NK-92 (cell line): Measurements from ENCODE around the gene ZNF524.
A peak's percentile ranks its signal among the peaks of the same experiment; 100 is the strongest.

Source experiments
- DNase-seq: peaks from one replicate; lab custom pipeline; 2025; ENCODE audit not compliant: unreplicated experiment; lab: John Stamatoyannopoulos, UW

Gene ZNF524

DNA sequence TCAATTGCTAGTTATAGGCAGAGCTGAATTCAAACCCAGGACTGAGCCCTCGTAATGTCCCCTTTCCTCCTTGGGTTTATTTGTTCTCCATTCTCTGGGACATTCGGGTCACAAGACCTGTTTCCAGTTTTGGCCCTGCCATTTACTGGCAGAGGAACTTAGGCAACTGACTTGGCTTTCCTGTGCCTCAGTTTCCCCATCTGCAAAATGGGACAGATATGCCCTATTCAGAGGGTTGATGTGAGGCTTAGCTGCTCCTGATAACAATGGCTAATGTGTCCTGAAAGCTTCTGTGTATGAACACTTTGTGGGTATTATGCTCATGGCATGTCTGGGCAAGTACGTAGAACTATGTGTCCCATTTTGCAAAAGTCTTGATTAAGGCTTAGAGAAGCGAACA, 996 bp downstream of the ZNF524 start:
- no peak for DNase-seq

DNA sequence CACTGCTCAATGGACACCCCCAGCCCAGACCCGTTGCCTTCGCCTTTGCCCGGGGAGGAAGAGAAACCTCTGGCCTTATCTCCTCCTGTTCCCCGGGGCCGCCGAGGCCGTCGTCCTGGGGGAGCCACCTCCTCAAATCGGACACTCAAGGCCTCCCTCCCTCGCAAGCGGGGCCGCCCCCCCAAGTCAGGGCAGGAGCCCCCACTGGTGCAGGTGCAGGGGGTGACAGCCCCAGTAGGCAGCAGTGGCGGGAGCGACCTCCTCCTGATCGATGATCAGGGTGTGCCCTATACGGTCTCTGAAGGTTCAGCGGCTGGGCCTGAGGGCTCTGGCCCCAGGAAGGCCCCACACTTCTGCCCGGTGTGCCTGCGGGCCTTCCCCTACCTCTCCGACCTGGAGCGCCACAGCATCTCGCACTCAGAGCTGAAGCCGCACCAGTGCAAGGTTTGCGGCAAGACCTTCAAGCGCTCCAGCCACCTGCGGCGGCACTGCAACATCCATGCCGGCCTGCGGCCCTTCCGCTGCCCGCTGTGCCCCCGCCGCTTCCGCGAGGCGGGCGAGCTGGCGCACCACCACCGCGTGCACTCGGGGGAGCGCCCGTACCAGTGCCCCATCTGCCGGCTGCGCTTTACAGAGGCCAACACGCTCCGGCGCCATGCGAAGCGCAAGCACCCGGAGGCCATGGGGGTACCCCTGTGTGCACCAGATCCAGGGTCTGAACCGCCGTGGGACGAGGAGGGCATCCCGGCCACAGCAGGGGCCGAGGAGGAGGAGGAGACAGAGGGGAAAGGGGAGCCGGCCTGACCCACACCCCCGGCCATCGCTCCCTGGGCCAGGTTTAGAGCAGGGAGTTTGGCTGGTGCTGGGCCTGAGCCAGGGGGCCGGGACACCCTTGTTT, 2.3 kb downstream of the ZNF524 start:
- no peak for DNase-seq

DNA sequence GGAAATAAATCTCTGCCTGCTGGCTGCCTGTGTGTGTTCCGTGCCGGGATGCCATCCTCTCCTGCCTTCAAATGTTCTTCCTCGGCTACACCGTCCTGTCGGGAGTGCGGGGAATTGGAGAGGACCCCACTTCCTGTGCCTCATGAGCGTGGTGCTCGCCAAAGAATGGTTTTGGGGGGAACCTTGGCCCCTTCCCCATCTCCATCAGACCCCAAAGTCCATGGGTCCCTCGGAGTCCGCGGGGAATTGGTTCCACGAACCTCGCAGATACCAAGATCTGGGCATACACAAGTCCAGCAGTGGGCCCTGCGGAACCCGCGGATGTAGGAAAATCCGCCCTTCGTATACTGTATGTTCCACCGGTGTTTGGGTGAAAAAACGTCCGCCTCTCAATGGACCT, 3.0 kb downstream of the ZNF524 start:
- DNase-seq, result no peak

DNA sequence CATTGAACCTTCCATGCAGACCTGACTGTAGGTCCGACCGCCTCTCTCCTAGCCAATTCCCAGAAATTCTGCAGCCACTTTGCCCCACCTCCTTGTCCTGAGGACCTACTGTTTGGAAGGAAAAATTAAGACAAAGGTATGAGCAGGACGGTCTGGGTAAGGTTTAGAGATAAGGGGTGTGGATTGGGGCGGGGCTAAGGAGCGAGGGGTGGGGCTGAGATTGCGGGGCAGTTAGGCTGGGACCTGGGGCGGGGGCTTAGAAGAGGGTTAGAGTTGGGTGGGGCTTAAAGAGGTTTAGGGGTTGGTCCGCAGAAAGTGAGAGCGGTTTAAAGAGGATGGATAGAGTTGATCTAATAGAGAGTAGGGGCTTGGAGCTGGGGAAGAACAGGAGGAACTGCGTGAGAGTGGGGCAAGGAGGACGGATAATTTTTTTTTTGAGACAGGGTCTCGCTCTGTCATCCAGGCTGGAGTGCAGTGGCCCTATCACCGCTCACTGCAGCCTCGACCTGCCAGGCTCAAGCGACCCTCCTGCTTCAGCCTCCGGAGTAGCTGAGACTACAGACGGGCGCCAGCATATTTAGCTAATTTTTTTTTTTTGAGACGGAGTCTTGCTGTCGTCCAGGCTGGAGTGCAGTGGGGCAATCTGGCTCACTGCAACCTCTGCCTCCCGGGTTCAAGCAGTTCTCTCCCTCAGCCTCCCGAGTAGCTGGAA, 3.6 kb downstream of the ZNF524 start:
- DNase-seq, result no peak

DNA sequence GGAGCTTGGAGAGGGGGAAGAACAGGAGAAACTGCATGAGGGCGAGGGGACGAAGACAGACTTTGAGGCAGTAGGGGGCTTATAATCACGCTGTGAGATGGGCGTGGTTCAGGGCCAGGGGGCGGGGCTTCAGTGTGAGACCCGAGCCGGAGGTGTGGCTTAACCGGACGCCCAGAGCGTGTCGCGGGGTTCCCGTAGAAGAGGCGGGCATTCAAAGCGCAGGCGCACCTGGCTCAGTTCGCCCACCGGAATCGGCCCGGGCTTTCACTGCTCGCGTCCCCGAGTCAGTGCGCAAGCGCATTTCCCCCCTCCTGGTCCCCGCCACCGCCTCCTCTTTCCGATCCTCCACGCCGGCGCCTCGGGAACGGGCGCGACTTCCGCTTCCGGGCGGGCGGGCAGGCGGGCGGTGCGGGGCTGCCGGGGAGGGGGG, 5.1 kb downstream of the ZNF524 start:
- DNase-seq, result peak; percentile 85

DNA sequence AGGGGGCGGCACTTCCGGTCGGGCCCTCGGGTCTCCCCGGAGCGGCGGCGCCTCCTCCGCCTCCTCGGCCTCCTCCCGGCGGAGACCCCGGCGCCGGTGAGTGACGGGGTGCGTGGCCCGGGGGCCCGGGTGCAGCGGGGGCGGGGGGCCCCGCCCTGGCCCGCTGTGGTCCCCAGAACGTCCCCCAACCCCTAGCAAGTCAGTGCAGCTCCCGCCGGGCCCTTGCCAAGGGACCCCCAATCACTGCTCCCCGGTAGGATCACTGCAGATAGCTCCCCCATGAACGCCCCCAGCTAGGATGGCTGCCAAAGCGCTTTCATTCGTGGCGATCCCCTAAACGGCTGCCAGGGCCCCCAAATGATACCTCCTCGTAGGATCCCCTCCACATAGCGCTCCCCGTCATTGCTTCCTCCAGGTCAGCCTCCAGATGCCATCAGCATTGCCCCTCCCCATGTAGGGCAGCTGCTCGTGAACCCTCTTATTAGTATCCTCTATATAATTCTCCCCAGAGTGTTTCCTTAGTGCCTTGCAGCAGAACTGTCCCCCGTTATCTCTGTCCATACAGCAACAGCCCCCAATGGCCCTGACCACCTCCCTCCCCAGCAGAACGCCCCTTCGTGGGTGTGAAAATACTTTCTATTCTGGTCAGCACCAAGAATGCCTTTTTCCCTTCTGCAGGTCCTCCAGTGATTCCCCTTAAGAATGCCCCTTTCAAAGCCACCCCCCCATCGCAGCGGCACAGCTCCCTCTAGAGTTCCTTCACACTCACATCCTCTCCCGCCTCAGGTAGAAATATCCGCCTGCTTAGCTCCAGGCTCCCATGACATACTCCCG, 5.8 kb downstream of the ZNF524 start, which contains the start of gene ZNF865:
Gene ZNF865 (plus strand): TSS at position 11 of the 834 bp plus-strand sequence. CDS start 7,972 bp downstream, outside the sequence.
- no peak for DNase-seq

DNA sequence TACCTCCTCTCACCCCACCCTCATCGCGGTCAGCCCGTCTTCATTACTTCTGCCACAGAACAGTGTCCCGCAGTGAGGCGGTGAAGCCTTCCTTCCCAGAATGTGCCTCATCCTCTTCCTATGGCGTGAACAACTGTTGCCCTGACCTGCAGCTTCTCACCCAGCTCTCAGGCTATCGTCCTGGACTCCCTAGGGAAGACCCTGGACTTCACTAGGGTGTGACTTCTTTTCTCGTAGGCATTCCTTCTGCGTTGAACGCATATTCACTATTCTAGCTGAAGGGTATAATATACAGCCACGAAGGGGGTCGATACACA, 6.3 kb downstream of the ZNF524 start:
- DNase-seq, result no peak

DNA sequence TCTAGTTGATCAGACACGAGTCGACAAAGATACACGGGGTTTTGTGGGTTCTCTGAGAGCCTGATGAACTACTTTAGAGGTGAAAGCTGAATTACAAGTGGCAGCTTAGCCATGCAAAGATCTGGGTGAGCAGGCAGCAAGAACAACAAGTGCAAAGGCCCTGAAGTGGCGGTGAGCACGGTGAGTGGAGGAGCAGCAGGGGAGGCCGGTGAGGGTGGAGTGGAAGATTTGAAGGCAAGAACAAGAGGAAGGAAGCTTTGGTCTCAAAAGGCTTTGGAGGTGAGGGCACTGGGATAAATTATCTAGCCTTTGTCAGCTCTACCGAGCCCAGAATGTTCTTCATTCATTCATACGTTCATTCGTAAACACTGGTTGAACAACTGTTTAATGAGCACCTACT, 6.7 kb downstream of the ZNF524 start:
- no peak for DNase-seq

DNA sequence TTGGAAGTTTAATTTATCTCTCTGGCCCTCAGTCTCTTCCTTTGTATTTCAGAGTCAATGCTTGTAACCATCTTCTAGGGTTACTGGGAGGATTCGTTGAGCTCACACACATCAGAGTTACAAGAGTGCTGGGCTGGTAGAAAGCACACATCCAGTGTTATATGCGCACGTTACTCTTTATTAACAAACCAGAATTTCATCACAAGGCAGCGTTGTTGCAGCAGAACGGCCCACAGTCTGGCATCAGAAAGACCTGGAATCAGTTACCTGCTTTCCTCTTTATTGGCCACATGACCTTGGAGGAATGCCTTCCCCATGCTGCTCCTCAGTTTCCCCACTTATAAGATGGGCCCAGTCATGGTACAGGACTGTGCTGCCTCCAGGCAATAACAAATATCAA, 9.2 kb downstream of the ZNF524 start:
- DNase-seq, result no peak

DNA sequence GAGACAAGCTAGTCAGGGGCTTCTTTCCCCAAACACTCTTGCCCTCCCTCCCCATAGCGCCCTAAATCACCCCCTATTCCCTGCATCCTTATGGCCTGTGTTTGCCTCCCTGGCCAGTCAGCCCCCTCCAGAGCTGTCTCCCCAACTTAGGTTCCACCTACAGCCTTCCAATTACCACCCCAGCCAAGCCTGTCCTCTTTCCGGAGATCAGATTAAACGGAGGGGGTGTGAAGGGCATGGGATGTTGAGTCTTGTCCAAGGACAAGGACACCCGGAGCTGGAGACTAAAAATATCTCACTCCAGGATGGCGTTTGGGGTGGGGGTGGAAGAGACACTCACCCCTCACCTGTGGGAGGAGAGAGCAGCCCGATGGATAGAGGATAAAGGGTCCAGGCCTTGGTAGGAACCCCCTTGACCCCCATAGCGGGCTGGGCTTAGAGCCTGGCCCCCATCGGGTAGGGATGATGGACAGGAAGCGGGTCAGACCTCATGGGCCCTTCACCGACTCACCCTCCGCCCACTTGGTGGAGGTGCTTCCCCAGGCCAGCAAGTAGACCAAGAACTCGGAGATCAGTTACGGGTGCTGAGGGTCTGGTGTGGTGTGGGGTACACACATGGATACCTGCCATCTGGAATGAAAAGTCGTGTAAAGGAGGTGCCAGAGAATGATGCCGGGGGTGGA, 11.4 kb downstream of the ZNF524 start:
- no peak for DNase-seq

DNA sequence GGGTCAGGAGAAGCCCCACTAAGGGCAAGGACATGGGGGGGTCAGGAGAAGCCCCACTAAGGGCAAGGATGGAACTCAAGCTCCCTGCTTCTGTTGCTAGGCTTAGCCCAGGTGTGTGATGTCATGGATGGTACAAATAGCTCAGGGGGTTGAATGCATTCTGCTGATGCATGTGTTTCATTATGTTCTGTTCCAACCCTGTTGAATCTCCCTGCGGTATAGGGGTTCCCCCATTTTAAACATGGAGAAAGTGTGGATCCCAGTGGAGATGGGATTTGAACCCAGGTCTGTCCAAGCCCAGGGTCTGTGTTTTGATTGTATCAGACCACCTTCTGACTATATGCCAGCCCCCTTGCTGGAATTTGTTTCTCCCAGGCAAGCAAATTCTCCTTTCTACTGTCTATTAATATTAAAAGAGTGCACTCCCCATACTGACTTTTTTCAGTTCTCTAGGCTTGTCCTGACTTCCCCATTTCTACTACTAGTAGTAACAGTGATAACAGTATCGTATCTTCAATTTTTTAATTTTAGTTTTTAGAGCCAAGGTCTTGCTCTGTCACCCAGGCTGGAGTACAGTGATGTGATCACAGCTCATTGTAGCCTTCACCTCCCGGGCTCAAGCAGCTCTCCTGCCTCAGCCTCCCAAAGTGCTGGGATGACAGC, 12.0 kb downstream of the ZNF524 start:
- DNase-seq, result no peak

DNA sequence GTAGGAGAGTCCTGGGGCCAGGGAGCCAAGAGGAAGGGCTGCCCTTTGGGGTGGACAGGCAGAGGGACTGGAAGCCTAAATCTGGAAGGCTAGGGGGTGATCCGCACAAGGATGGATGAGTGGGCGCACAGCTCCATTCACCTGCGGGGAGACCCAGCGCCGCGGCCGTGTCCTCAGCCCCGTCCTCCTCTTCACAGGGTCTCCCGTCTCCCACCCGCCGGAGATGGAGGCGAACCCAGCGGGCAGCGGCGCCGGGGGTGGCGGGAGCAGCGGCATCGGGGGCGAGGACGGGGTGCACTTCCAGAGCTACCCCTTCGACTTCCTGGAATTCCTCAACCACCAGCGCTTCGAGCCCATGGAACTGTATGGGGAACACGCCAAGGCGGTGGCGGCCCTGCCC, 13.3 kb downstream of the ZNF524 start:
- DNase-seq, result no peak

DNA sequence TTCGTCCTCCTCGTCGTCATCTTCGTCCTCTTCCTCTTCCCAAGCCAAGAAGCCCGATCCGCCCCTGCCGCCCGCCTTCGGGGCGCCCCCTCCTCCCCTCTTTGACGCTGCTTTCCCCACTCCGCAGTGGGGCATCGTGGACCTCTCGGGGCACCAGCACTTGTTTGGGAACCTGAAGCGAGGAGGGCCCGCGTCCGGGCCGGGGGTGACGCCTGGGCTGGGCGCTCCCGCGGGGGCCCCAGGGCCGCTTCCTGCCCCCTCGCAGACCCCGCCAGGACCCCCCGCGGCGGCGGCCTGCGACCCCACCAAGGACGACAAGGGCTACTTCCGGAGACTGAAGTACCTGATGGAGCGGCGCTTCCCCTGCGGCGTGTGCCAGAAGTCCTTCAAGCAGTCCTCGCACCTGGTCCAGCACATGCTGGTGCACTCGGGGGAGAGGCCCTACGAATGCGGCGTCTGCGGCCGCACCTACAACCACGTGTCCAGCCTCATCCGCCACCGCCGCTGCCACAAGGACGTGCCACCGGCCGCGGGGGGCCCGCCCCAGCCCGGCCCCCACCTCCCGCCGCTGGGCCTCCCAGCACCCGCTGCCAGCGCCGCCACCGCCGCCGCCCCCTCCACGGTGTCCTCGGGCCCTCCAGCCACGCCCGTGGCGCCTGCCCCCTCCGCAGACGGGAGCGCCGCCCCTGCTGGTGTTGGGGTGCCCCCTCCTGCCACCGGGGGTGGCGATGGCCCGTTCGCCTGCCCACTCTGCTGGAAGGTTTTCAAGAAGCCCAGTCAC, 14.0 kb downstream of the ZNF524 start:
- no peak for DNase-seq

DNA sequence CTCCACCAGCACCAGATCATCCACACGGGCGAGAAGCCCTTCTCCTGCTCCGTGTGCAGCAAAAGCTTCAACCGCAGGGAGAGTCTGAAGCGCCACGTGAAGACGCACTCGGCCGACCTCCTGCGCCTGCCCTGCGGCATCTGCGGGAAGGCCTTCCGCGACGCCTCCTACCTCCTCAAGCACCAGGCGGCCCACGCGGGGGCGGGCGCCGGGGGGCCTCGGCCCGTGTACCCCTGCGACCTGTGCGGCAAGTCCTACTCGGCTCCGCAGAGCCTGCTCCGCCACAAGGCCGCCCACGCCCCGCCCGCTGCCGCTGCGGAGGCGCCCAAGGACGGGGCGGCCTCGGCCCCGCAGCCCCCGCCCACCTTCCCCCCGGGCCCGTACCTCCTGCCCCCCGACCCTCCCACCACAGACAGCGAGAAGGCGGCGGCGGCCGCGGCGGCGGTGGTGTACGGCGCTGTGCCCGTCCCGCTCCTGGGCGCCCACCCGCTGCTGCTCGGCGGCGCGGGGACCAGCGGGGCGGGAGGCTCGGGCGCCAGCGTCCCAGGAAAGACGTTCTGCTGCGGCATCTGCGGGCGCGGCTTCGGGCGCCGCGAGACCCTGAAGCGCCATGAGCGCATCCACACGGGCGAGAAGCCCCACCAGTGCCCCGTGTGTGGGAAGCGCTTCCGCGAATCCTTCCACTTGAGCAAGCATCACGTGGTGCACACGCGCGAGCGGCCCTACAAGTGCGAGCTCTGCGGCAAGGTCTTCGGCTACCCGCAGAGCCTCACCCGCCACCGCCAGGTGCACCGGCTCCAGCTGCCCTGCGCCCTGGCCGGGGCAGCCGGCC, 14.8 kb downstream of the ZNF524 start:
- no peak for DNase-seq

DNA sequence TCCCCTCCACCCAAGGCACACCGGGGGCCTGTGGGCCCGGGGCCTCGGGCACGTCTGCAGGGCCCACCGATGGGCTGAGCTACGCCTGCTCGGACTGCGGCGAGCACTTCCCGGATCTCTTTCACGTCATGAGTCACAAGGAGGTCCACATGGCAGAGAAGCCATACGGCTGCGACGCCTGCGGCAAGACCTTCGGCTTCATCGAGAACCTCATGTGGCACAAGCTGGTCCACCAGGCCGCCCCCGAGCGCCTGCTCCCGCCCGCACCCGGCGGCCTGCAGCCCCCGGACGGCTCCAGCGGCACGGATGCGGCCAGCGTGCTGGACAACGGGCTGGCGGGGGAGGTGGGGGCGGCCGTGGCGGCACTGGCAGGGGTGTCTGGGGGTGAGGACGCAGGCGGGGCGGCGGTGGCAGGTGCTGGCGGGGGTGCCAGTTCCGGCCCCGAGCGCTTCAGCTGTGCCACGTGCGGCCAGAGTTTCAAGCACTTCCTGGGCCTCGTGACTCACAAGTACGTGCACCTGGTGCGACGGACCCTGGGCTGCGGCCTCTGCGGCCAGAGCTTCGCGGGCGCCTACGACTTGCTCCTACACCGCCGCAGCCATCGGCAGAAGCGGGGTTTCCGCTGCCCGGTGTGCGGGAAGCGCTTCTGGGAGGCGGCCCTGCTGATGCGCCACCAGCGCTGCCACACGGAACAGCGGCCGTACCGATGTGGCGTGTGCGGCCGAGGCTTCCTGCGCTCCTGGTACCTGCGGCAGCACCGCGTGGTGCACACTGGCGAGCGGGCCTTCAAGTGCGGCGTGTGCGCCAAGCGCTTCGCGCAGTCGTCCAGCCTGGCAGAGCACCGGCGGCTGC, 15.7 kb downstream of the ZNF524 start:
- no peak for DNase-seq

DNA sequence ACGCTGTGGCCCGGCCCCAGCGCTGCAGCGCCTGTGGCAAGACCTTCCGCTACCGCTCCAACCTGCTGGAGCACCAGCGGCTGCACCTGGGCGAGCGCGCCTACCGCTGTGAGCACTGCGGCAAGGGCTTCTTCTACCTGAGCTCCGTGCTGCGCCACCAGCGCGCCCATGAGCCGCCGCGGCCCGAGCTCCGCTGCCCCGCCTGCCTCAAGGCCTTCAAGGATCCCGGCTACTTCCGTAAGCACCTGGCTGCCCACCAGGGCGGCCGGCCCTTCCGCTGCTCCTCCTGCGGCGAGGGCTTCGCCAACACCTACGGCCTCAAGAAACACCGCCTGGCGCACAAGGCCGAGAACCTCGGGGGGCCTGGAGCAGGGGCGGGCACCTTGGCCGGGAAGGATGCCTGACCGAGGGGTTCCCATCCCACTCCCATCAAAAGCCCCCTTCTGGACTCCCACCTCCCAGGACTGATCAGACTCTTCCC, 16.3 kb downstream of the ZNF524 start:
- DNase-seq, result no peak

DNA sequence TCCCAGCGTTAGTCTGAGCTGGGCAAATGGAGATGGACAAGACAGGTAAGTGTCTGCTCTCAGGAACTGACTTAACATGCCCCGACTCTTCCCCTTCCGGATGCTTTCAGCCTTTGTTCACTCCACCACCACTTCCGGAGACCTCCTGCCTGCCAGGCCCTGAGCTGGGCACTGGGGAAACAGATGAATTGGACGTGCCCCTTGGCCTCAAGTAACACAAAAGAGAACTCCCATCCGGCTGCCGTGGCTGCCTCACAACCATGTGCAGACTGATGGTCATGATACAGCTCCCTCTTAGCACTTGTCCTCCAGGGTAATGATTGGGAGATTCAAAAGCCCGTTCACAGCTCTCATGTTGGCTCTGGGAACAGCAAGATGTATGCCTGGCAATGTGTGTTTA, 17.3 kb downstream of the ZNF524 start:
- no peak for DNase-seq

DNA sequence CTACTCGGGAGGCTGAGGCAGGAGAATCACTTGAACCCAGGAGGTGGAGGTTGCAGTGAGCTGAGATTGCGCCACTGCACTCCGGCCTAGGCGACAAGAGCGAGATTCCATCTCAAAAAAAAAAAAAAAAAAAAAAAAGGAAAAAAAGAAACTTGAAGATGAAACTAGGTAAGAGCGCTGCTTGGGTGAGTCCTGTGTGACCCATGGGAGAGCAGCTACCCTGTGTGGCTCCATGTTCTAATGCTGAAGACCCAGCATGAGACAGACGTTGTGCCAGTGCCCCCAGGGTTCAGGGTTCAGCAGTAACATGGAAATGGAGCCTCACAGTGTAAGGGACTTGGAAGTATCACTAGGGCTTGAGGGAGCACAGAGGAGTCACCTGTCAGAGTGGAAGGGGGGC, 18.3 kb downstream of the ZNF524 start:
- no peak for DNase-seq
